Spinal cord (tissue), 10 donors: ENCODE results near the gene PASK. TPM values are rescaled to one million over a fixed set of nuclear protein-coding genes. Genes with fewer than 3 reads are reported as not detected.
A peak's percentile ranks its signal among the peaks of the same experiment; 100 is the strongest.

Experiments used
- DNase-seq, 6 donors: peaks; one replicate each; pipeline versions ENCODE4 v3.0.0 to v3.0.0-alpha.2; 2013 to 2015; ENCODE audit warnings: low spot score in 6 of 6, low read depth in 4 of 6
- H3K27ac ChIP-seq: one replicate; pipeline ENCODE4 v1.5.1; 2013; ENCODE audit warnings: low read depth, low read length, control low read depth
- H3K27me3 ChIP-seq: one replicate; pipeline ENCODE4 v1.6.1; 2013; ENCODE audit warnings: low read length; ENCODE audit not compliant: control insufficient read depth, insufficient read depth
- H3K36me3 ChIP-seq: one replicate; pipeline ENCODE4 v1.6.1; 2013; ENCODE audit warnings: low read length; ENCODE audit not compliant: control insufficient read depth, insufficient read depth
- H3K4me1 ChIP-seq: one replicate; pipeline ENCODE4 v1.6.1; 2013; ENCODE audit warnings: low read length; ENCODE audit not compliant: control insufficient read depth, insufficient read depth
- H3K4me3 ChIP-seq: one replicate; pipeline ENCODE4 v1.5.1; 2013; ENCODE audit warnings: low read depth, low read length, control low read depth
- H3K9me3 ChIP-seq: one replicate; pipeline ENCODE4 v1.6.1; 2013; ENCODE audit warnings: low read length; ENCODE audit not compliant: control insufficient read depth, insufficient read depth
- WGBS: methylation state at CpG from one replicate; pipeline ENCODE4 v1.1.5; 2013; ENCODE audit warnings: missing lambda C conversion rate; ENCODE audit not compliant: insufficient coverage; 5-methylcytosine and 5-hydroxymethylcytosine counted together
- polyA plus RNA-seq, 2 donors: library from polyadenylated mRNA; unstranded; fragments of 120-200 nt; gene quantifications; one replicate each; pipeline ENCODE4 v1.2.1, GENCODE V29; 2013; ENCODE audit not compliant: insufficient read length in 2 of 2
- total RNA-seq, 2 donors: library from RNA; depleted of rRNA in 1 of 2; stranded (reverse); fragments of 120-200 nt in 1 of 2; fragments of >200 nt in 1 of 2; gene quantifications; one replicate each; pipeline versions ENCODE4 v1.2.3 to v1.2.4, GENCODE V29; 2013 to 2014
- donor health status: healthy.

PASK gene
- total and polyA plus RNA-seq, 4 donors = 8.6 to 25.3 (median 14.6) TPM

- Histone ChIP-seq H3K4me3 (no peak overlapping the region), H3K4me1 (no peaks in the 10 kb centered on the region), H3K27me3 (no peaks in the 10 kb centered on the region), H3K36me3 (peaks cover 66% of the 10 kb centered on the region), H3K9me3 (no peaks in the 10 kb centered on the region), H3K27ac (no peak overlapping the region)
- DNase-seq = no peak
- 93% methylated on average over 27 of the region's 28 CpGs for WGBS
Measured at GRCh38 chr2:241182531-241183133, 33.4 kb upstream of the PASK start.

- Histone ChIP-seq H3K27me3 (no peaks in the 10 kb centered on the region), H3K36me3 (peaks cover 69% of the 10 kb centered on the region), H3K27ac (no peak overlapping the region), H3K4me1 (no peaks in the 10 kb centered on the region), H3K9me3 (no peaks in the 10 kb centered on the region), H3K4me3 (no peak overlapping the region)
- no peak for DNase-seq
- 75% methylated on average over 3 of the region's 3 CpGs for WGBS
Measured at GRCh38 chr2:241182126-241182525, 32.9 kb upstream of the PASK start.

DNA sequence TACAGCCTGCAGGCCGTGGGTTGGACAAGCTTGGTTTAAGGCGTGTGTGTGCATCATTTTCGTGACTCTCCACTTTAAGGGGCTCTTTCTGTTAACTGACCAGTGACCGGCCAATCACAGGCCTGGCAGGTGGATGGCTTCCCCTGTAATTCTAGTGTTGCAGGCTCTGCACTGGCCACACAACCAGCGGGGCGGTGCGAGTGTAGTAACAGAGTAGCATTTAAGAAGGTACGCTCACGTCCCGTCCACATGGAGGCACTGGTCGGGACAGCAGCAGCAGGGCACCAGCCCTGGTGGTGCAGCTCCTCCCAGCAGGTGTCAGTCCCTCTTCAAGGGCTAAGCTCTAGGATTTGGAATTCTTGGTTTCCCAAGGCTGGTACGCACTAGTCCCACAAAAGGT lies 31.2 kb upstream of the PASK start:
- H3K27ac ChIP-seq = no peak overlapping the region
- H3K4me1 ChIP-seq = no peaks in the 10 kb centered on the region
- no peaks in the 10 kb centered on the region for H3K27me3 ChIP-seq
- H3K36me3 ChIP-seq = peaks cover 76% of the 10 kb centered on the region
- H3K4me3 ChIP-seq = no peak overlapping the region
- WGBS = 67% methylated on average over 12 of the region's 12 CpGs
- H3K9me3 ChIP-seq = no peaks in the 10 kb centered on the region
- DNase-seq = no peak

- no peak for DNase-seq
- Histone ChIP-seq H3K27ac (no peak overlapping the region), H3K9me3 (no peaks in the 10 kb centered on the region), H3K27me3 (no peaks in the 10 kb centered on the region), H3K4me3 (no peak overlapping the region), H3K4me1 (no peaks in the 10 kb centered on the region), H3K36me3 (peaks cover 72% of the 10 kb centered on the region)
- no CpG with 5 or more reads among the region's 4 CpGs for WGBS
Measured at GRCh38 chr2:241179899-241180298, 30.6 kb upstream of the PASK start.

DNA sequence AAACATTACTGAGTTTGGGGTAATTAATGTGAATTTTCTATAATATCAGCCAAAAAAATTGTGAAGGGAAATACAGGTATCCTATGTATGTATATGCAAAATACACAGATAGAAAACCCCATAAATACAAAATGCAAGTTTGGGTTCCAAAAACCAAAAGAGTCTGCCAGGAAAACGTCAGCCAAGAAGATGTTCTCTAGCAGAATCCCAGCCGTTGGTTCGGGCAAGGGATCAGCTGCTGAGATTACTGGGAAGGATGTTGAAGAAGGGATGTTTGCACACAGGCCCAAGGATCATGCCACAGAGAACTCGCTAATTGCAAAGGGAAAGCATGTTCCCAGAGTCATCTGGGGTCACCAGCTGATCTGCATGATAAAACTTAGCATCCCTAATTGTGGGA lies 29.7 kb upstream of the PASK start:
- H3K4me3 ChIP-seq = no peak overlapping the region
- no peak overlapping the region for H3K27ac ChIP-seq
- no peaks in the 10 kb centered on the region for H3K27me3 ChIP-seq
- H3K36me3 ChIP-seq = peaks cover 63% of the 10 kb centered on the region
- whole genome bisulfite sequencing = 81% methylated on average over 4 of the region's 4 CpGs
- no peaks in the 10 kb centered on the region for H3K4me1 ChIP-seq
- H3K9me3 ChIP-seq = no peaks in the 10 kb centered on the region
- DNase-seq = no peak

DNA sequence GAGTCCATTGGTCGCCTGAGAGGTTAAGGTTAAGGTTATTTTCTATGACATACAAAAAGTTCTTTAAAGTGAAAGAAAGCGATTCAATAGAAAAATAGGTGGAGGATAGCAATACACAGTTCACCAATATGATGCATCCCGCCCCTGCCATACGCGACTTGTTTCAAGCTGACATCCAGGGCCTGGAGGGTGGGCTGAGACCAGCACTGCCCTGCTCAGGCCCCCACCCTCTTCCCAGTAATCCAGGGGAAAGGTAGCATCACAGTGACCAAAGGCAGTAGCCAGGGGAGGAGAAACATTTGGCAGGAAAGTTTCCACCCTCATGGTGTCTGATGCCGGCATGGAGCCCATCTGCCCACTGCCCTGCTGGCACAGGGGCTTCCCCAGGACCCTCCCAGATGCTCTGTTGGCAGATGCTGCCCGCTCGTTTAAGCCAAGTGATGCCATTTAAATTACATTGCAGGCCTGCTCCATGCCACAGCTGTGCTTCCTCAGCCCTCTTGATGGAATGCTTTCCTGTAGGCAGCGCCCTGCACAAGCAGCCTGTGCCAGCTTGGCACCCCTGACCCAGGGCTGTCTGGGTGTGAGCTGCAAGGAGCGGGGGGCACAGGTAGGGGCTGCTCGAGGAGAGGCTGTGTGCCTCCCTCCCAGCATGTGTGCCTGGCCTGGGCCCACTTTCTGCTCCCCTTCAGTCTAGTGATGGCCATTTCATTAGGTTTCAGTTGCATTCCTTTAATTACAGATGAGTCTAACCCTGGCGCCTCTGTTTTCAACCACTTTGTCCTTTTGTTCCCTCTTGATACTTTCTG lies 28.5 kb upstream of the PASK start:
- Histone ChIP-seq H3K27me3 (no peaks in the 10 kb centered on the region), H3K36me3 (peaks cover 51% of the 10 kb centered on the region), H3K9me3 (no peaks in the 10 kb centered on the region), H3K4me1 (no peaks in the 10 kb centered on the region), H3K4me3 (no peak overlapping the region), H3K27ac (no peak overlapping the region)
- 58% methylated on average over 10 of the region's 12 CpGs for WGBS
- peak in 1 of 6 donors; percentile 70 for DNase-seq

DNA sequence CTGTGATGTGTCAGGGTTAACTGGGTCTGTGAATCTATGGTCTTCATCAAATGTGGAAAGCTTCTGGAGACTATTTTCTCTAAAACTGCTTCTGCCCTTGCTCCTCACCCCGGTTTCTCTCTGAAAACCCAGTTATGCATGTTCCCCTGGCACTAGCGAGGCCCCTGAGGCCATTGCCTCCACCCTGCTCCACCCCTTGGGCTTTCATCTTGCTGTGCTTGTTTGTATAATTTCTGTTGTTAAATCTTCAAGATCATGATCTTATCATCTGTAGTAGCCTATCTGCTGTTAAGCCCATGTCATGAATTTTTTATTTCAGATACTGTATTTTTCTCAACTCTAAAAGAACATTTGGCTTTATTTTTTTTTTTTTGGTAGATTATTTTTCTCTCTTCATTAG lies 24.3 kb upstream of the PASK start:
- no peaks in the 10 kb centered on the region for H3K27me3 ChIP-seq
- peaks cover 40% of the 10 kb centered on the region for H3K36me3 ChIP-seq
- H3K9me3 ChIP-seq = no peaks in the 10 kb centered on the region
- no CpG with 5 or more reads among the region's 2 CpGs for WGBS
- no peak overlapping the region for H3K27ac ChIP-seq
- no peak overlapping the region for H3K4me3 ChIP-seq
- H3K4me1 ChIP-seq = no peaks in the 10 kb centered on the region
- DNase-seq = no peak

DNA sequence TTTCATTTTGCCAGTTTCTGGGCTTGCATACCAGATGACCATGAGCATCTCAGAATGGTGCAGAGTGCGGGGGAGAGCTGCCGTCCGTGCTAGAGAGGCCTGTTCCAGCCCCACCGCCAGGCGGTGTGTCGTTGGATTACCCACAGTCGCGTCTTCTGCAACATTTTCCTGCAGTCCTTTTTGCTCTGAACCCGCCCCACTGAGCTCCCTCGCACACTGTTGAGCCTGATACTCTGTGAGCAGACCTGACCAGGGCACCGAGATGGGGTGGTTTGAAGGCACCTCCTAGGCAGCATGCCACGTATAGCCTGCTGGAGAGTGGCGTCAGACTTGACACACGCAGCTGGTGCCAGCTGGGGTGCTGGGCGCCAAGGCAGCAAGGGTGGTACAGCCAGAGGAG lies 19.1 kb upstream of the PASK start:
- DNase-seq = no peak
- no peaks in the 10 kb centered on the region for H3K9me3 ChIP-seq
- no peak overlapping the region for H3K27ac ChIP-seq
- peaks cover 65% of the 10 kb centered on the region for H3K36me3 ChIP-seq
- H3K27me3 ChIP-seq = no peaks in the 10 kb centered on the region
- H3K4me3 ChIP-seq = no peak overlapping the region
- WGBS = 96% methylated on average over 15 of the region's 15 CpGs
- no peaks in the 10 kb centered on the region for H3K4me1 ChIP-seq

DNA sequence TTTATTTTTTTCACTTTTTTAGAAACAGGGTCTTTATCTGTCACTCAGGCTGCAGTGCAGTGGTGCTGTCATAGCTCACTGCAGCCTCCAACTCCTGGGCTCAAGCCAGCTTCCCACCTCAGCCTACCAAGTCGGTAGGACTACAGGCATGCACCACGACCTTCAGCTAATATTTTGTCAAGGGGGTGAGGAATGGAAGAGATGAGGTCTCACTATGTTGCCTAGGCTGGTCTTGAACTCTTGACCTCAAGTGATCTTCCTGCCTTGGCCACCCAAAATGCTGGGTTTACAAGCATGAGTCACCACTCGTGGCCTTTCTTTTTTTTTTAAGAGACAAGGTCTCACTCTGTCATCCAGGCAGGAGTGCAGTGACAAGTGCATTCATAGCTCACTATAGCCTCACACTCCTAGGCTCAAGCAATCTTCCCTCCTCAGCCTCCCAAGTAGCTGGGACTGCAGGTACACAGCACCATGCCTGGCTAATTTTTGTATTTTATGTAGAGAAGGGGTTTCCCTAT lies 14.4 kb upstream of the PASK start:
- 83% methylated on average over 1 of the region's 3 CpGs for WGBS
- no peak overlapping the region for H3K4me3 ChIP-seq
- peaks cover 11% of the 10 kb centered on the region for H3K4me1 ChIP-seq
- no peak overlapping the region for H3K27ac ChIP-seq
- H3K36me3 ChIP-seq = peaks cover 72% of the 10 kb centered on the region
- H3K9me3 ChIP-seq = no peaks in the 10 kb centered on the region
- no peaks in the 10 kb centered on the region for H3K27me3 ChIP-seq
- DNase-seq = no peak
